GM23248 (cell line): Measurements from ENCODE around the gene NOTCH1.

Source experiments
- EZH2 ChIP-seq: fragments of 200-600 bp; sonication (generic); IDR thresholded peaks from 2 replicates; pipeline ENCODE4 v1.6.1; 2018; ENCODE audit warnings: antibody characterized with exemption, mild to moderate bottlenecking; ENCODE audit not compliant: insufficient read depth, poor library complexity, severe bottlenecking
- EZH2phosphoT487 ChIP-seq: fragments of 200-600 bp; sonication (generic); IDR thresholded peaks from 2 replicates; pipeline ENCODE4 v1.6.1; 2018; ENCODE audit warnings: antibody characterized with exemption, moderate library complexity, mild to moderate bottlenecking, low read depth; ENCODE audit not compliant: insufficient read depth

GRCh38 chr9:136569526-136570148 is 23.8 kb upstream of the NOTCH1 start:
- no peak for TF ChIP-seq EZH2
- TF ChIP-seq EZH2phosphoT487 = no peak
